Stimulated activated CD8-positive, alpha-beta memory T cell treated with anti-CD3 and anti-CD28 coated beads, Interleukin-7, amount 100 ng/mL, for 48 hours (primary cell): ENCODE data around the gene SHISAL2B.
"Not testable (repeated sequence)": the region's sequence is repeated elsewhere in the genome, so short reads cannot be mapped to it uniquely, and the experiment has no call there.

Experiments
- DNase-seq, 2 donors: peaks; one replicate each; pipeline ENCODE4 v3.0.0-alpha.2; 2020; ENCODE audit warnings: low read depth in 1 of 2; ENCODE audit errors: extremely low read depth in 1 of 2

SHISAL2B gene

DNA sequence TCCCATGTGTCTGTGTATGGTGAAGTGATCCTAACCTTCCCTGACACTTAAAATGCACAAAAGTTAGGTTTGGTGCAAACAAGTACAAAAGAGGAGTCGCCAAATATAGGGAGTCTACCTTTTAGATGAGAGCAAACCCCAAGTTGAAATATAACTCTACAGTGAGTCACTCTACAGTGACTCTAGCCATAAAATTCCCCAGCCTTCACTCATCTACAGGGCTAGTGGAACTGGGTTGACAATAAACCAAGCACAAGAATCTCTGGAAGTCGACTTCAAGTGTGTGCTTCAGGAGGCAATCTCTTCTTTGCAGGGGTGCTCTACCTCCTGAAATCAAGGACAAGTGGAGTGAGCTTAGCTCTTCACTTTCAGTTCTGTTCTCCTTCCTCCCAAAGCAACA lies 3.3 kb downstream of the SHISAL2B start:
- no peak for DNase-seq

GRCh38 chr5:64696414-64696813 lies 6.1 kb downstream of the SHISAL2B start:
- DNase-seq: not testable (repeated sequence)

GRCh38 chr5:64700765-64701164 lies 10.5 kb downstream of the SHISAL2B start:
- no peak for DNase-seq

- not testable (repeated sequence) for DNase-seq
These were observed 15.8 kb downstream of the SHISAL2B start for GRCh38 chr5:64706074-64706473.

- no peak for DNase-seq
These were observed 16.9 kb downstream of the SHISAL2B start for GRCh38 chr5:64707191-64707590.

DNA sequence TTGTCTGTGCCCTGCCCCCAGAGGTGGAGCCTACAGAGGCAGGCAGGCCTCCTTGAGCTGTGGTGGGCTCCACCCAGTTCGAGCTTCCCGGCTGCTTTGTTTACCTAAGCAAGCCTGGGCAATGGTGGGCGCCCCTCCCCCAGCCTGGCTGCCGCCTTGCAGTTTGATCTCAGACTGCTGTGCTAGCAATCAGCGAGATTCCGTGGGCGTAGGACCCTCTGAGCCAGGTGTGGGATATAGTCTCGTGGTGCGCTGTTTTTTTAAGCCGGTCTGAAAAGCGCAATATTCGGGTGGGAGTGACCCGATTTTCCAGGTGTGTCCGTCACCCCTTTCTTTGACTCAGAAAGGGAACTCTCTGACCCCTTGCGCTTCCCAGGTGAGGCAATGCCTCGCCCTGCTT lies 24.2 kb downstream of the SHISAL2B start:
- not testable (repeated sequence) for DNase-seq

DNA sequence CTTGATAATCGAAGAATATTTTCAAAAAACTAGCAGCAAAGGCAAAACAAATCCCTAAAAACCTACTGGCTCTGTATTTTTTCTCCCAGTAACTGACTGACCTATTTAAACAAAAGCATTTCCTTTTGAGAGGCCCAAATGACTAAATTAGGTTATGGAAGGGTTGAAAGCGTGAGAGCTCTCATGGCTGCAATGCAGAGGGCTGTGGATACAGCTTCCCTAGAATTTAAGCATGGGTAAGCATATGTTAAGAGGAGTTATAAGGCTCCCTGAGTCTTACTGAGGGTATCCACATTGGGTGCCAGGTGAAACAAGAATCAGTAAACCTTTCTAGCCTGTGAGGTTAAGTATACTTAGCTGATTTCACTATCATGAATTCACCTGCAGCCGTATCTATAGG lies 32.3 kb downstream of the SHISAL2B start:
- no peak for DNase-seq

GRCh38 chr5:64727150-64727549 lies 36.8 kb downstream of the SHISAL2B start:
- DNase-seq: no peak

- DNase-seq: no peak
These were observed 52.1 kb downstream of the SHISAL2B start for GRCh38 chr5:64742411-64742810.

- DNase-seq: no peak
These were observed 52.5 kb downstream of the SHISAL2B start for GRCh38 chr5:64742821-64743220.

- DNase-seq: no peak
These were observed 54.6 kb downstream of the SHISAL2B start for GRCh38 chr5:64744914-64745313.

DNA sequence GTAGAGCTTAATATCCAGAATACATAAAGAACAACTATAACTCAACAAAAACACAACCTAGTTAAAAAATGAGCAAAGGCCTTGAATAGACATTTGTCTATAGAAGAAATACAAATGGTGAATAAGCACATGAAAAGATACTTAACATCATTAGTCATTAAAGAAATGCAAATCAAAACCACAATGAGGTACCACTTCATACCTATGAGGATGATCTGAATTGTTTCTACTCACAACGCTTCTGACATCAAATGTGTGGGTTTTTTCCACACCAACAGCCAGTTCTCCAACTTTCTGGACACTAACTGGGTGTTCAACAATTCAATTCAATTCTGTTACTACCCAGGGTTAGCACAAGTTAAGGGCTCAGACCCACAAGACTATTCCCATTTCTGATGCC lies 56.1 kb downstream of the SHISAL2B start:
- no peak for DNase-seq

GRCh38 chr5:64749385-64749784 lies 59.1 kb downstream of the SHISAL2B start:
- no peak for DNase-seq

- no peak for DNase-seq
These were observed 63.8 kb downstream of the SHISAL2B start for GRCh38 chr5:64754066-64754465.

DNA sequence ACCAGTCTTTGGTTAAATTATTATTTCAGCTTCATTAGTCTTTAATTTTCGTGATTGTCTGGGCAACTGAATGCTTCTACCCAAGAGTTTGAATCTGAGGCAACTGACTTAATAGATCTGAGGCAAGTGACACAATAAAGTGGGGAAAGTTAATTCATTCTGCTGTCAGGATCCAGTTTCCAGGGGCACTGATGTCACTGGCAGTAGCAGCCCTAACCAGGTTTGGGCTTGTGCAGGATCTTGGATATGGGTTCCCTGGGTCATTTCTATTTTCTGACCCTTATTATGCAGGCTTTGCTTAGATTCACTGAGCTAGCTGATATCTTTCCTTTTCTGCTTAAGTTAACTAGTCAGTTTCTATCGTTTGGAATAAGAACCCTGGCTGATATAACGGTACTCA lies 68.6 kb downstream of the SHISAL2B start:
- DNase-seq: no peak

GRCh38 chr5:64759960-64760660 lies 69.8 kb downstream of the SHISAL2B start:
- DNase-seq: no peak

- no peak for DNase-seq
These were observed 73.7 kb downstream of the SHISAL2B start for GRCh38 chr5:64763948-64764503.

- DNase-seq: no peak
These were observed 75.7 kb downstream of the SHISAL2B start for GRCh38 chr5:64765804-64766504.

DNA sequence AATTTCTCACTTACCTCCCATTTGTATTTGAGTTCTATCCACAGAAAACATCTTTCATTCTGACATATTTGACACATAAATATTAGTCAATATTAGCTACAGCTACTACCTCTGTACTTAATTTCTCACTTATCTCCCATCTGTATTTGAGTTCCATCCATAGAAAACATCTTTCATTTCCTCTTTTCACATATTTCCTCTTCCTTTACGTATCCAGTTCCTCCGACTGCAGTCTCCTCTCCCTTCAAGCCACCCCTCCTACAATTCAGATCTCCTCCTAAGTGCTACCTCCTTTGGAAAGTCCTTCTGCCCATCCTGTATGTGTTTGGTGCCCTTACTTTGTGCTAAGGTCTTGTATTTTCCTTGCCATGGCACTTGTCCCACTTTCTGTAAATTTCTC lies 76.6 kb downstream of the SHISAL2B start:
- DNase-seq: no peak
